Neural crest cell (in vitro differentiated cells): ENCODE results near the gene MCRIP2. TPM values are rescaled to one million over a fixed set of nuclear protein-coding genes. Genes with fewer than 3 reads are reported as not detected.

ENCODE experiments used
- DNase-seq: peaks from one replicate; pipeline ENCODE4 v3.0.0; 2021; ENCODE audit warnings: low read depth, mixed read lengths, low spot score
- H3K27ac Mint-ChIP-seq: one replicate; pipeline ENCODE4 v1.8.0; 2021; ENCODE audit warnings: mild to moderate bottlenecking, mixed read lengths; ENCODE audit not compliant: unreplicated experiment
- H3K27me3 Mint-ChIP-seq: 2 replicates; pipeline ENCODE4 v1.8.0; 2021; ENCODE audit warnings: low read depth, mild to moderate bottlenecking, mixed read lengths
- H3K36me3 Mint-ChIP-seq: 2 replicates; pipeline ENCODE4 v1.8.0; 2021; ENCODE audit warnings: low read depth, mild to moderate bottlenecking, mixed read lengths
- H3K4me1 Mint-ChIP-seq: 2 replicates; pipeline ENCODE4 v1.8.0; 2021; ENCODE audit warnings: mixed read lengths
- H3K4me3 Mint-ChIP-seq: one replicate; pipeline ENCODE4 v1.8.0; 2021; ENCODE audit warnings: mild to moderate bottlenecking, mixed read lengths
- H3K9me3 Mint-ChIP-seq: 2 replicates; pipeline ENCODE4 v1.8.0; 2021; ENCODE audit warnings: mixed read lengths
- total RNA-seq: library from RNA; stranded (reverse); gene quantifications from 2 replicates; pipeline ENCODE4 v1.2.1, GENCODE V29; 2021
- TF ChIP-seq, protein P1 (sequence below): fragments of 200-600 bp; sonication (generic); conservative IDR thresholded peaks from 2 replicates; pipeline ENCODE4 v1.5.0; 2021; ENCODE audit warnings: antibody characterized with exemption, mild to moderate bottlenecking

MCRIP2 gene
- total RNA-seq, 1 donor from 2014 or later: 17.6 TPM

DNA sequence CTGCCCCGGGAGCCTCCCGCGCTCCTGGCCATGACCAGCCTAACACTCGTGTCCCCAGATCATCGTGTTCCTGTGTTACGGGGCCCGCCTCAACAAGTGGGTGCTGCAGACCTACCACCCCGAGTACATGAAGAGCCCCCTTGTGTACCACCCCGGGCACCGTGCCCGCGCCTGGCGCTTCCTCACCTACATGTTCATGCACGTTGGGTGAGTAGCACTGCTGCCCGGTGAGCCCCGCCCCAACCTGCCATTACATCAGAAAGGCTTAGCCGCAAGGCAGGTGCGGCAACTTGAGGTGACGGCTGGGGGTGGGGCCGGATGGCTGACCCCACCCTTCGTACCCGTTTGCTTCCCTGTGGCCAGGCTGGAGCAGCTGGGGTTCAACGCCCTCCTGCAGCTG, 35.3 kb downstream of the MCRIP2 start:
- Mint-ChIP-seq H3K36me3 (no peaks in the 10 kb centered on the region), H3K27me3 (peaks cover 18% of the 10 kb centered on the region), H3K4me1 (peaks cover 18% of the 10 kb centered on the region), H3K4me3 (peak overlapping the region; percentile 65), H3K27ac (no peak overlapping the region), H3K9me3 (no peaks in the 10 kb centered on the region)
- no peak for DNase-seq
- TF ChIP-seq, protein P1, sequence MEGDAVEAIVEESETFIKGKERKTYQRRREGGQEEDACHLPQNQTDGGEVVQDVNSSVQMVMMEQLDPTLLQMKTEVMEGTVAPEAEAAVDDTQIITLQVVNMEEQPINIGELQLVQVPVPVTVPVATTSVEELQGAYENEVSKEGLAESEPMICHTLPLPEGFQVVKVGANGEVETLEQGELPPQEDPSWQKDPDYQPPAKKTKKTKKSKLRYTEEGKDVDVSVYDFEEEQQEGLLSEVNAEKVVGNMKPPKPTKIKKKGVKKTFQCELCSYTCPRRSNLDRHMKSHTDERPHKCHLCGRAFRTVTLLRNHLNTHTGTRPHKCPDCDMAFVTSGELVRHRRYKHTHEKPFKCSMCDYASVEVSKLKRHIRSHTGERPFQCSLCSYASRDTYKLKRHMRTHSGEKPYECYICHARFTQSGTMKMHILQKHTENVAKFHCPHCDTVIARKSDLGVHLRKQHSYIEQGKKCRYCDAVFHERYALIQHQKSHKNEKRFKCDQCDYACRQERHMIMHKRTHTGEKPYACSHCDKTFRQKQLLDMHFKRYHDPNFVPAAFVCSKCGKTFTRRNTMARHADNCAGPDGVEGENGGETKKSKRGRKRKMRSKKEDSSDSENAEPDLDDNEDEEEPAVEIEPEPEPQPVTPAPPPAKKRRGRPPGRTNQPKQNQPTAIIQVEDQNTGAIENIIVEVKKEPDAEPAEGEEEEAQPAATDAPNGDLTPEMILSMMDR: no peak

DNA sequence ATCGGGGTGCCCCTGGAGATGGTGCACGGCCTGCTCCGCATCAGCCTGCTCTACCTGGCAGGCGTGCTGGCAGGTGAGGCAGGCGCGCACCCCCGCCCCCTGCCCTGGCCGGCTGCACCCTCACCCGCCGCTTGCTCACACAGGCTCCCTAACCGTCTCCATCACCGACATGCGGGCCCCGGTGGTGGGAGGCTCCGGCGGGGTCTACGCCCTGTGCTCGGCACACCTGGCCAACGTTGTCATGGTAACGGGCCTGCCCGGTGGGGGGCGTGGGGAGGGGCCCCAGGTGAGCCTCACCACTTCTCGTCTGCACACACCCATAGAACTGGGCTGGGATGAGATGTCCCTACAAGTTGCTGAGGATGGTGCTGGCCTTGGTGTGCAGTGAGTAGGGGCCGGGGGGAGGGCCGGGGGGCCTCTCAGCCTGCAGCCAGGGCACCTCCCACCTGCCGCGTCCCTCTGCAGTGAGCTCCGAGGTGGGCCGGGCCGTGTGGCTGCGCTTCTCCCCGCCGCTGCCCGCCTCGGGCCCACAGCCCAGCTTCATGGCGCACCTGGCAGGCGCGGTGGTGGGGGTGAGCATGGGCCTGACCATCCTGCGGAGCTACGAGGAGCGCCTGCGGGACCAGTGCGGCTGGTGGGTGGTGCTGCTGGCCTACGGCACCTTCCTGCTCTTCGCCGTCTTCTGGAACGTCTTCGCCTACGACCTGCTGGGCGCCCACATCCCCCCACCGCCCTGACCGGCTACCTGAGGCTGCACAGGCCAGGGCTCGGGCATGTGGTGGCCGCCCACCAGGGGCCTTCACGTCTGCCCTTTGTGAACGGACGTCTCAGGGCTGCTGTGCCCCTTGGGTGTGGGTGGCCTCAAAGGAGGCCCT, 35.9 kb downstream of the MCRIP2 start:
- DNase-seq: no peak
- TF ChIP-seq, protein P1: no peak
- H3K27ac Mint-ChIP-seq: no peak overlapping the region
- H3K27me3 Mint-ChIP-seq: peaks cover 20% of the 10 kb centered on the region
- H3K4me1 Mint-ChIP-seq: peaks cover 20% of the 10 kb centered on the region
- peaks cover 2% of the 10 kb centered on the region for H3K36me3 Mint-ChIP-seq
- H3K9me3 Mint-ChIP-seq: no peaks in the 10 kb centered on the region
- no peak overlapping the region for H3K4me3 Mint-ChIP-seq

DNA sequence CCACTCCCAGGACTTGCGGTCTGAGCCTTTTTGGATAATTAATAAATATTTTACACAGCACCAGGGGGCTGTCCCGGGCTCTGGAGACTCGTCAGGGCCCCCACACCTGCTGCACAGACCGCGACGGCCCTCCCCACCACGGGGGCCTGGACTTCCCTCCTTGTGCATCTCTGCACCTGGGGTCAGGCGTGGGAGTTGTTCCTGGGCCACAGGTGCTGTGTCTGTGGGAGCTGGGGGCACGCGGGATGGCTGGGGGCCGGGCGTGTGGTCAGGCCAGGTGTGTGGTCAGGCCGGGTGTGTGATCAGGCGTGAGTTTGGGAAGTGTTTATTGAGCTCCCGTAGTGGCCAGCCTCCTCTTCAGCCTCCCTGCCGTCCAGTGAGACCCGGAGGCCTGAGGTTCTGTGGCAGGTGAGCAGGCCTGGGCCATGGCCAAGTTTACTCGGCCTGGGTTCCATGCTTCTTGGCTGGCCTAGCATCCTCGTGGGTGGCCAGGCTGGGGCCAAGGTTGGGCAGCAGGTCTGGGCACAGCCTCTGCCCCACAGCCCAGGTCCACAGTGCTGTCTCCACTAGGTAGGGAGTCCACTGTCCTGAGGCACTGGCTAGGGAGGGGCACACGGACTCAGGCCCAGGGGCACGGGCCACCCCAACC, 36.7 kb downstream of the MCRIP2 start:
- DNase-seq: no peak
- peaks cover 22% of the 10 kb centered on the region for H3K4me1 Mint-ChIP-seq
- H3K36me3 Mint-ChIP-seq: peaks cover 3% of the 10 kb centered on the region
- H3K9me3 Mint-ChIP-seq: no peaks in the 10 kb centered on the region
- no peak overlapping the region for H3K27ac Mint-ChIP-seq
- H3K4me3 Mint-ChIP-seq: peak overlapping the region; percentile 91
- peaks cover 20% of the 10 kb centered on the region for H3K27me3 Mint-ChIP-seq
- TF ChIP-seq, protein P1: no peak

DNA sequence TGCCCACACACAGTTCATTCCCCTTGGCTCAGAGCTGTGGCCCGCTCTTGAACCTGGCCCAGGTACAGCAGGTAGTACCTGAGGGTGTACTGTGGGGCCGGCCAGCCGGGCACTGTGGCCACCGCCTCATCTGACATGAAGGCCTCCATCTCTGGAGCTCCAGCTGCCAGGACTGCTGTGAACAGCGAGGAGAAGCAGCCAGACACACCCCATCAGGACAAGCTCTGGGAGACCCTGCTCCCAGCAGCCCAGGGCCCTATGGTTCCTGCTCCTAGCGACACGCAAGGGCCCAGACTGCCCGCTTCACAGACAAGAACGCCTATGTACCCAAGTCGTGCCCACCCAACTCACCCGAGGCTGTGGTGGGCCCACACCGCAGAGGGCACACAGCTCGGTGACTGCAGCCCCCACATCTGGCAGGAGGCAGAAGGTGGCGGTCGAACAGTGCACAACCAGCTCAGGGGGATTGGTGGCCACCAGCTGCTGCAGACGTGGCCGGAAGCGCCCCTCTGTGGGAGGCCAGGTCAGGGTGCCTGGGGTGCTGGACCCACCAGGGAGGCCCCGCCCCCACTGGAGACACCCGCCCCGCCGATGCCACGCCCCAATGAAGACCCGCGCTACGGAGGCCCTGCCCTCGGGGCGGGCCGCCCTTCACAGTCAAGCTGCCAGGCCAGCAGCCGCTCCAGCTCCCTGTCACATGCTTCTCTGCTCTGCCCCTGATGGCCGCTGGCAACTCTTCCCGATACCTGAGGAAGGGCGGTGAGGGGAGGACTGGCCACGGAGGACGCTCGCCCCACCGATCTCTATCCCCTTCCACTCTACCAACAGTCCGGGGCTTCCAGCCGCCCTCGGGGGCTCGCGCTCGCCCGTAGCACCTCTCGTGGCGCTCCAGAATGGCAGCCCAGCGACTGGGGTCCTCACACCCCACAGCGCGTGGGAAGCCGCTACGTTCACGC, 37.5 kb downstream of the MCRIP2 start:
- Mint-ChIP-seq H3K36me3 (peaks cover 3% of the 10 kb centered on the region), H3K4me1 (peaks cover 22% of the 10 kb centered on the region), H3K27ac (no peak overlapping the region)

More for the DNA sequence above, 37.5 kb downstream of the MCRIP2 start:
- H3K9me3 Mint-ChIP-seq: no peaks in the 10 kb centered on the region
- peak overlapping the region; percentile 91 for H3K4me3 Mint-ChIP-seq
- TF ChIP-seq, protein P1: no peak
- H3K27me3 Mint-ChIP-seq: peaks cover 20% of the 10 kb centered on the region
- DNase-seq: peak; percentile 64
